Mucosa of rectum (tissue), 2 donors: ENCODE results near the gene LPCAT1.

Experiments
- H3K27ac ChIP-seq, 2 donors: one replicate each; pipeline ENCODE4 v1.7.0; 2013; ENCODE audit warnings: inconsistent platforms in 2 of 2, low read depth in 2 of 2, low read length in 2 of 2
- H3K27me3 ChIP-seq, 2 donors: one replicate each; pipeline ENCODE4 v1.7.0; 2013; ENCODE audit warnings: low read length in 2 of 2; ENCODE audit not compliant: control insufficient read depth in 2 of 2, insufficient read depth in 2 of 2
- H3K36me3 ChIP-seq, 2 donors: one replicate each; pipeline ENCODE4 v1.7.0; 2013; ENCODE audit warnings: low read length in 2 of 2; ENCODE audit not compliant: control insufficient read depth in 2 of 2, insufficient read depth in 2 of 2
- H3K4me1 ChIP-seq, 2 donors: one replicate each; pipeline ENCODE4 v1.7.0; 2013; ENCODE audit warnings: low read length in 2 of 2, mild to moderate bottlenecking in 1 of 2; ENCODE audit not compliant: control insufficient read depth in 2 of 2, insufficient read depth in 2 of 2
- H3K4me3 ChIP-seq, 2 donors: one replicate each; pipeline ENCODE4 v1.7.0; 2013; ENCODE audit warnings: low read length in 2 of 2
- H3K9ac ChIP-seq, 2 donors: one replicate each; pipeline ENCODE4 v1.7.0; 2013; ENCODE audit warnings: low read length in 2 of 2, low read depth in 1 of 2, mild to moderate bottlenecking in 1 of 2
- H3K9me3 ChIP-seq, 2 donors: one replicate each; pipeline ENCODE4 v1.7.0; 2013; ENCODE audit warnings: low read length in 2 of 2; ENCODE audit not compliant: control insufficient read depth in 2 of 2
- donor health status: healthy.
- donor health status: Normal muscosa, but diverticular disease.

Gene LPCAT1

GRCh38 chr5:1513326-1514026 lies 10.3 kb downstream of the LPCAT1 start:
- Histone ChIP-seq H3K27me3 (no peaks in the 10 kb centered on the region), H3K4me1 (peaks cover 0 to 2% of the 10 kb centered on the region in 2 donors), H3K9me3 (no peaks in the 10 kb centered on the region), H3K9ac (no peak overlapping the region), H3K4me3 (no peak overlapping the region), H3K36me3 (peaks cover 0 to 2% of the 10 kb centered on the region in 2 donors), H3K27ac (no peak overlapping the region)

DNA sequence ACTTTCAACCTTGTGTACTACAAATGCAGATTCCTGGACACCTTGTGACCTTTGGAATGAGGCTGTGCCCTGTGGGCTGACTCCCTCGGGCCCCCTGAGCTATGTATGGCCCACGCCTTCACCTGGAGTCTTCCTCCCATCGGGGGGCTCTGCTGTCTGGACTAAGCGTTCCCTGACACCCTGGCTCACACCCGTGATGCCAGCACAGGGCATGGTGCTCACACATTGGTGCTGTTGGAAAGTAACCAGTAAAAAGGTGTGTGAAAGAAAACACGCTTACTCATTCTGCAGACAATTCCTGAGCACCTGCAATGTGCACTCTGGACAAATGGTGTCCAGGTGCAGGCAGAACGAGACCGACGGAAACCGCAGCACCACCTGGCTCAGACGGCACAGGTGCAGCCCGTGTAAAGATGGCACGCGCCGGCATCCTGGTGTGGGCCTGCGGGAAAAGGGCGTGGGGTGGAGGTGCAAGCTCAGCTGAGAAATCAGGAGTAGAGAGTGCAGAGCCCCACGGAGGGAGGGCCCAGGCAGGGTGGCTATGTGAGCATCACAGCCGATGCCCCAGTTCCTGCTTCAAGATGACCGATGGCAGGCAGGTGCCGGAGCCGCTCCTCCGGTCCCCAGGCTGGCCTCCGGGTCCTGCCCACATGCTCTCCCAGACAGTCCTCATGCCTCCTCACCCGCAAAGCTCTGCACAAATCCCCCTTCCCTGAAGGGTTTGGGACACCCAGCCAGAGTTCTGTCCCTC lies 11.0 kb downstream of the LPCAT1 start:
- Histone ChIP-seq H3K9ac (no peak overlapping the region), H3K27me3 (no peaks in the 10 kb centered on the region), H3K4me1 (peaks cover 0 to 2% of the 10 kb centered on the region in 2 donors), H3K4me3 (no peak overlapping the region), H3K27ac (no peak overlapping the region), H3K36me3 (peaks cover 0 to 2% of the 10 kb centered on the region in 2 donors), H3K9me3 (no peaks in the 10 kb centered on the region)

DNA sequence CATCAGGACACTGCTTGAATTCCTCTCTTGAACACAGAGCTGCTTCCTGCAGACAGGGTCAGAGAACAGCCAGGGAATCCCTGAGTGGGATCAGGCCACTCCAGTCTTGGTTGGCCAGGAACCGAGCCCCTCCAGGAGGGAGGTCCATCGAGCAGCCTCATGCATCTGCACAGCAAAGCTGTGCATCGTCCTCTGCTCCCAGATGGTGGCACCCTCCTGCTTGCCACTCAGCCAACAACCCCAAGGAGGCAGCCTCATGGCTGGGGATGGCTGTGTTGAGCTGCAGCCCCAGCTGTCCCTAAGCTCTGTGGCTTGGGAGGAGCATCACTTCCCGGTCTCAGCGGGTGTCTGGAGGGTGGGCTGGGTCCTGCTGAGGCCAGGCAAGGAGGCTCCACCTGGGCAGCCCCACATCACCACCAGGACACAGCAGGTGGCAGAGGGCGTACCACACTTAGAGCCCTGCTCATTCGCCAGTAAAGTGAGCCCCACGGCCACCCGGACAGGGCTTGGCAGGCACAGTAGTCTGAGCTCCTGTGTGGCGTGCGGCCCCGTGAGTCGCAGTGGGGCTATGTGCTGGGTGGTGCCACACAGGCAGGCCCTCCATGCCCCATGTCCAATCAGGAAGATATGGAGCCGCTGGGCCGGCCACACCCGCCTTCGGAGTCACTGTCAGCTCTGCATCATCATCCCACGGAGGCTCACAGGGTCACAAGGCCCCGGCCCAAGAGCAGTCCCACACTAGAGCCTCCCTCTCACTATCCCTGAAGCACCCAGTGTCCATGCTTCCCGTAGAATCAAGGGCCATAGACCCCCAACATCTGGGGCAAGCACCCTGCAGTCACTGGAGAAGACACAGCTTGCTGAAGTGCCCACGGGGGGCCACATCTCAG lies 11.9 kb downstream of the LPCAT1 start:
- H3K4me3 ChIP-seq: no peak overlapping the region
- H3K9me3 ChIP-seq: no peaks in the 10 kb centered on the region
- no peaks in the 10 kb centered on the region for H3K27me3 ChIP-seq
- peaks cover 0 to 2% of the 10 kb centered on the region in 2 donors for H3K4me1 ChIP-seq
- H3K36me3 ChIP-seq: peaks cover 0 to 2% of the 10 kb centered on the region in 2 donors
- H3K27ac ChIP-seq: no peak overlapping the region
- no peak overlapping the region for H3K9ac ChIP-seq

- no peaks in the 10 kb centered on the region for H3K4me1 ChIP-seq
- H3K36me3 ChIP-seq: peaks cover 0 to 2% of the 10 kb centered on the region in 2 donors
- H3K27ac ChIP-seq: no peak overlapping the region
- H3K9me3 ChIP-seq: no peaks in the 10 kb centered on the region
- H3K27me3 ChIP-seq: no peaks in the 10 kb centered on the region
- H3K4me3 ChIP-seq: no peak overlapping the region
- H3K9ac ChIP-seq: no peak overlapping the region
These were observed 12.7 kb downstream of the LPCAT1 start for GRCh38 chr5:1511048-1511447.

- Histone ChIP-seq H3K4me3 (no peak overlapping the region), H3K27ac (no peak overlapping the region), H3K4me1 (no peaks in the 10 kb centered on the region), H3K9me3 (no peaks in the 10 kb centered on the region), H3K27me3 (no peaks in the 10 kb centered on the region), H3K36me3 (peaks cover 0 to 2% of the 10 kb centered on the region in 2 donors), H3K9ac (no peak overlapping the region)
These were observed 13.1 kb downstream of the LPCAT1 start for GRCh38 chr5:1510631-1511030.

DNA sequence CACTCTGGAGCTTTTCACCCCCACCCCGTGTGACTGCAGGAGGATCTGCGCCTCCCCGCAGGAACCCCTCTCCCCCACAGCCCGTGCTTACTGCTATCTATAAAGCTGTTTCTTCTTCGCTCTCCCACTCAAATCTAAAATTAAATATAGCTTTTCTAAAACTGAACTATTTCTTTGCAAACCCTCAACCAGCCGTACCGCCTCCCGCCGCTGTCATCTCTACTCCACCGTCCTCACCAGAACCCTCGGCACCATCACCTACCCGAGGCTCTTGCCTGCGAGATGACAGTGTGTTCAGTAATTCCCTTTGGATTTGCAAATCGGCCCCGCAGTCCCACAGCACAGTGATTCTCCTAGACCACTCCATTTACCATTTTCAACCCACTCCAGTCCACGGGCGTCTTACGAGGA lies 13.6 kb downstream of the LPCAT1 start:
- Histone ChIP-seq H3K36me3 (peaks cover 0 to 2% of the 10 kb centered on the region in 2 donors), H3K4me1 (no peaks in the 10 kb centered on the region), H3K27ac (no peak overlapping the region), H3K27me3 (no peaks in the 10 kb centered on the region), H3K9ac (no peak overlapping the region), H3K4me3 (no peak overlapping the region), H3K9me3 (no peaks in the 10 kb centered on the region)

DNA sequence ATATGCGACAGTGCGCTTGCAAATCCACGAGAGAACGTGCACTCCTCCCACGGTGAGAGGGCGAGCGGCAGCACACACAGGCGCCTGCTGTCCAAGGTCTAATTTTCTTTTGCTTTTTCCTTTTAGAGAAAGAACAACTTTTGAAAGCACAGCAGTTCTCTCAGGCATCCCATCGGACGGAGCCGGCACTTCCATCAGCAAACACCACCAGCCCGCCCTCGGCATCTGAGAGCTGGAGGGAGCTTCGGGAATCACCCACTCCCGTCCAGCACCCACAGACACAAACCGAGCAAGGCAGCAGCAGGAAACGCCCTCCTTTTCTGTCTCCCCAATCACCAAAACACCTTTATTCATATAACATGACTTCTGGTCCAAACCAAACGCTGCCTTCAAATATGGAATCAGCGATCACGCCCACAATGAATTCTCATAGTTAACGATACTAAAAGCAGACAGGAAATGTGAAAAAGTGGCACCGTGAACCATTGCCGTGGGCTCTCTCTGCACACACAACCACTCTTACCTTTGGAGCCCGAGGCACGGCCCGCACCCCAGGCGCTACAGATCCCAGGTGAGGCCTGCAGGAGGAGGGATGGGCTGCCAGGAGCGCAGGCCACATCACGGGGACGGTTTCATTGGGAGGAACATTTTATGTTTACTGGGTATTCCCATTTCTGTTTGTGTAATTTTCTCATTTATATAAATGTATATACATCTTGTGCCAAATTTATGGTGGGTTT lies 14.2 kb downstream of the LPCAT1 start:
- peaks cover 0 to 2% of the 10 kb centered on the region in 2 donors for H3K36me3 ChIP-seq
- H3K4me3 ChIP-seq: no peak overlapping the region
- H3K4me1 ChIP-seq: no peaks in the 10 kb centered on the region
- no peaks in the 10 kb centered on the region for H3K9me3 ChIP-seq
- no peaks in the 10 kb centered on the region for H3K27me3 ChIP-seq
- no peak overlapping the region for H3K9ac ChIP-seq
- no peak overlapping the region for H3K27ac ChIP-seq

DNA sequence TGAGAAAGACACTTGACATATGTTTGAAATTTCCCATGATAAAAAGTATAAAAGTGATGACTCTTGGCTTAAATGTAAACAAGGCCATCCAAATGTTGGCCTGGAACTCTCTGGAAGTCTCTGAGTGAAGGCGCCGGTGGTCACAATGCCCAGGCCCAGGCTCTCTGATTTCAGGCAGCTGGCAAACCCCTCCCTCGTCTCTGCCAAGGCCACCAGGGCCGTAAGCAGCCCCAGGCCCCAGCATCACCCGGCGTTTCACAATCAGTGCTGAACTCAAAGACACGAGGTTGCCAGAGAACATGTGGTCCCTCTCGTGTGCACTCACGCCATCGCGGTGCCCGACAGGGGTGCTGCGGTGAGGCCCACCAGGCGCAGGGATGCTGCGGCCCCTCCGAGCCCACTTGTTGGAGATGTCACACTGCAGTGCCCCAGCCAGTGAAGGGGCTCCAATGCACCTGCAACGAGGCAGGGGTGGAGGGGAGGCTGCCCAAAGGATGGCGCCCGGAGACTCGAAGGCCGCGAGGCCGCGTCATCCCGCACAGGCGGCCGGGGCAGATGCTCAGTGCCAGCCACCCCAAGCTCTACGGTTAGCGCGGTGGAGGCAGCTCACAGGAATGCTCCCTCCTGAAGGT lies 15.0 kb downstream of the LPCAT1 start:
- H3K4me3 ChIP-seq: no peak overlapping the region
- H3K27ac ChIP-seq: no peak overlapping the region
- no peak overlapping the region for H3K9ac ChIP-seq
- H3K36me3 ChIP-seq: peaks cover 0 to 2% of the 10 kb centered on the region in 2 donors
- H3K9me3 ChIP-seq: no peaks in the 10 kb centered on the region
- H3K4me1 ChIP-seq: no peaks in the 10 kb centered on the region
- H3K27me3 ChIP-seq: no peaks in the 10 kb centered on the region

DNA sequence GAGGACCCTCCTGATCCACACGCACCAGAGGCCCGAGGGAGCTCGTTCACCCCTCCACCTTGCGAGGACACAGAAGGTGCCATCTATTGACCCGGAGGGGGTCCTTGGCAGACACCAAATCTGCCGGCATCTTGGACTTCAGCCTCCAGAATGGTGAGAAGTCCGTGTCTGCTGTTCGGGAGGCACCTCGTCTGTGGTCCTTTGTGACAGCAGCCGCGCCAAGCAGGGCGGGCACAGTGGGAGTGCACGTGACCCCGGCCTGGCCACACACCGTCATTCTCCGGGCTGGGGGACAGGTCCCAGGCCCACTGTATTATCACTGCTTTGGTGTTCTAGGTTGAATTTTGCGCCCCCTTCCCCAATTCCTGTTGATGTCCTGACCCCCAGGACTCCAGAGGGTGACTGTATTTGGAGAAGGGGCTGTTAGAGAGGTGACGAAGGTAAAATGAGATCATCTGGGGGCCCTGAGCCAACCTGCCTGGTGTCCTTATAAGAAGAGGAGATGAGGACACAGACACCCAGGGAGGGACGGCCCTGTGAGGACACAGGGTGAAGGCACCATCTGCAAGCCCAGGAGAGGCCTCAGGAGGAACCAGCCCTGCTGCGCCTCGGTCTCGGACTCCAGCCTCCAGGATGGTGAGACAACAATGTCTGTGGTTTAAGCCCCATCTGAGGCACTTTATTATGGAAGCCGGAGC lies 15.7 kb downstream of the LPCAT1 start:
- no peak overlapping the region for H3K4me3 ChIP-seq
- H3K9me3 ChIP-seq: no peaks in the 10 kb centered on the region
- peaks cover 1 to 3% of the 10 kb centered on the region in 2 donors for H3K4me1 ChIP-seq
- H3K9ac ChIP-seq: no peak overlapping the region
- H3K27ac ChIP-seq: no peak overlapping the region
- H3K36me3 ChIP-seq: peaks cover 0 to 2% of the 10 kb centered on the region in 2 donors
- no peaks in the 10 kb centered on the region for H3K27me3 ChIP-seq
